ENCODE data around the gene IL36G. TPM values are rescaled to one million over a fixed set of nuclear protein-coding genes. Genes with fewer than 3 reads are reported as not detected.

Gene IL36G
- total and polyA plus RNA-seq, 2 of the 13 experiments (the other 11 are each of a cell fraction or from before 2014, with no cell fraction given): not detected

GRCh38 chr2:113021312-113021711 is 43.5 kb downstream of the IL36G start:
- intact Hi-C loops (cut with micrococcal nuclease; ENCODE audit: unreplicated experiment) (no loop called here), in situ Hi-C loops (cut with HindIII; ENCODE audit: extremely low pct_ligation_motif_present, low pct_unique_long_range_greater_than_20kb) (no loop called here)
- Histone ChIP-seq H3K27me3 (ENCODE audit: control insufficient read depth in 1 of 2, insufficient read depth in 2 of 2, low read length in 2 of 2) (peaks cover 0 to 10% of the 10 kb centered on the region in 2 experiments; a peak in 2 of 5 replicates), H3K79me2 (ENCODE audit: insufficient read depth, low read length) (no peaks in the 10 kb centered on the region), H3K9ac (ENCODE audit: insufficient read depth, low read depth, low read length) (no peak overlapping the region), H3K27ac (ENCODE audit: extremely low read length, insufficient read depth, low read length) (no peak overlapping the region), H4K20me1 (ENCODE audit: insufficient read depth, low read length) (no peaks in the 10 kb centered on the region), H3K4me3 (replicated peaks in 1 of 3; ENCODE audit: insufficient read depth in 1 of 3, low read depth in 2 of 3, low read length in 3 of 3) (no peak overlapping the region), H3K36me3 (replicated peaks in 1 of 2; ENCODE audit: control insufficient read depth in 1 of 2, insufficient read depth in 2 of 2, low read length in 2 of 2) (no peaks in the 10 kb centered on the region), H2AFZ (ENCODE audit: low read length) (no peak overlapping the region), H3K4me1 (ENCODE audit: insufficient read depth, low read length) (no peaks in the 10 kb centered on the region), H3K9me3 (ENCODE audit: low read length) (no peaks in the 10 kb centered on the region), H3K4me2 (ENCODE audit: low read depth, low read length) (no peak overlapping the region)
- no TSS peak for BruUV-seq (replicated peaks)
- DNase-seq (ENCODE audit: low spot score) (no peak), ATAC-seq (no peak), FAIRE-seq (no peak)
- WGBS (ENCODE audit: low lambda C conversion rate): 13% methylated on average over 4 of the region's 4 CpGs
- ChIA-PET POLR2A (no interaction called here), CTCF (ENCODE audit: low intra/inter-chr PET ratio, low total read pairs) (no interaction called here)
- no peak for TF ChIP-seq ELF4 (CRISPR knock-in tag; IDR thresholded peaks at IDR 0.05; ENCODE audit: borderline replicate concordance)
- TF ChIP-seq NPAS2 (CRISPR knock-in tag; IDR thresholded peaks at IDR 0.05; ENCODE audit: borderline replicate concordance): no peak
- no peak for TF ChIP-seq ZMYM3 (CRISPR knock-in tag; IDR thresholded peaks at IDR 0.05)
- TF ChIP-seq NFKB2 (CRISPR knock-in tag; IDR thresholded peaks at IDR 0.05; ENCODE audit: borderline replicate concordance): no peak
- TF ChIP-seq ZNF616 (CRISPR knock-in tag; IDR thresholded peaks at IDR 0.05; ENCODE audit: low read depth): no peak
- TF ChIP-seq ZSCAN20 (CRISPR knock-in tag; IDR thresholded peaks at IDR 0.05; ENCODE audit: borderline replicate concordance): no peak
- no peak for TF ChIP-seq MAFG (CRISPR knock-in tag; IDR thresholded peaks at IDR 0.05)
- no peak for TF ChIP-seq ZFP41 (CRISPR knock-in tag; IDR thresholded peaks at IDR 0.05; ENCODE audit: borderline replicate concordance)
- no peak for TF ChIP-seq CREM (IDR thresholded peaks at IDR 0.05)
- no peak for TF ChIP-seq CREM (CRISPR knock-in tag; IDR thresholded peaks at IDR 0.05)
- TF ChIP-seq CERS6 (CRISPR knock-in tag; IDR thresholded peaks at IDR 0.05): no peak
- TF ChIP-seq CTCF (CRISPR knock-in tag; IDR thresholded peaks at IDR 0.05): no peak
- no peak for TF ChIP-seq ZMYM4 (CRISPR knock-in tag; IDR thresholded peaks at IDR 0.05)
- no peak for TF ChIP-seq ZNF644 (CRISPR knock-in tag; IDR thresholded peaks at IDR 0.05; ENCODE audit: low read depth)
- TF ChIP-seq RERE (CRISPR knock-in tag; IDR thresholded peaks at IDR 0.05; ENCODE audit: low read depth): no peak
- no peak for TF ChIP-seq ZNF451 (CRISPR knock-in tag; IDR thresholded peaks at IDR 0.05)
- no peak for TF ChIP-seq SMAD3 (CRISPR knock-in tag; IDR thresholded peaks at IDR 0.05)
- no peak for TF ChIP-seq CBX1 (IDR thresholded peaks at IDR 0.05; ENCODE audit: low read depth)
- TF ChIP-seq ZNF607 (CRISPR knock-in tag; IDR thresholded peaks at IDR 0.05; ENCODE audit: borderline replicate concordance): no peak
- TF ChIP-seq HCFC1 (IDR thresholded peaks at IDR 0.05; ENCODE audit: low read depth, low read length): no peak
- TF ChIP-seq KLF11 (CRISPR knock-in tag; IDR thresholded peaks at IDR 0.05): no peak

Measured in HepG2 (cell line).